Trophoblast cell (in vitro differentiated cells and primary cell): ENCODE measurements around the gene MACROD2.
A peak's percentile ranks its signal among the peaks of the same experiment; 100 is the strongest.

Source experiments
- DNase-seq, 2 donors: peaks; one replicate each; pipeline ENCODE4 v3.0.0-alpha.2; 2016
- H2AFZ ChIP-seq: 2 replicates; pipeline ENCODE4 v1.6.1; 2013; ENCODE audit warnings: low read length, moderate library complexity, mild to moderate bottlenecking; ENCODE audit not compliant: insufficient read depth, poor library complexity
- H2AK5ac ChIP-seq: 2 replicates; pipeline ENCODE4 v1.6.1; 2013; ENCODE audit warnings: mild to moderate bottlenecking, low read length
- H2BK120ac ChIP-seq: 2 replicates; pipeline ENCODE4 v1.6.1; 2013; ENCODE audit warnings: low read length, mild to moderate bottlenecking, moderate library complexity; ENCODE audit not compliant: insufficient read depth, poor library complexity
- H2BK12ac ChIP-seq: 2 replicates; pipeline ENCODE4 v1.6.1; 2013; ENCODE audit warnings: mild to moderate bottlenecking, low read length, moderate library complexity
- H2BK5ac ChIP-seq: 2 replicates; pipeline ENCODE4 v1.6.1; 2013; ENCODE audit warnings: low read length, low read depth, moderate library complexity, mild to moderate bottlenecking; ENCODE audit not compliant: poor library complexity
- H3K14ac ChIP-seq: 2 replicates; pipeline ENCODE4 v1.6.1; 2013; ENCODE audit warnings: mild to moderate bottlenecking, low read length
- H3K18ac ChIP-seq: 2 replicates; pipeline ENCODE4 v1.6.1; 2013; ENCODE audit warnings: mild to moderate bottlenecking, low read length
- H3K23ac ChIP-seq: 2 replicates; pipeline ENCODE4 v1.6.1; 2013; ENCODE audit warnings: low read length
- H3K27ac ChIP-seq: 2 replicates; pipeline ENCODE4 v1.5.1; 2013; ENCODE audit warnings: low read depth, mild to moderate bottlenecking, inconsistent platforms, low read length, moderate library complexity
- H3K27me3 ChIP-seq: 2 replicates; pipeline ENCODE4 v1.6.1; 2013; ENCODE audit warnings: inconsistent platforms, mild to moderate bottlenecking, low read length, moderate library complexity; ENCODE audit not compliant: insufficient read depth
- H3K36me3 ChIP-seq, 2 experiments: 1 replicate in 1 of 2; 2 replicates in 1 of 2; pipeline ENCODE4 v1.6.1; 2013; ENCODE audit warnings: low read length in 2 of 2, mild to moderate bottlenecking in 2 of 2, moderate library complexity in 1 of 2; ENCODE audit not compliant: insufficient read depth in 2 of 2, control insufficient read depth in 1 of 2
- H3K4ac ChIP-seq: 2 replicates; pipeline ENCODE4 v1.6.1; 2013; ENCODE audit warnings: low read depth, mild to moderate bottlenecking, low read length, moderate library complexity
- H3K4me1 ChIP-seq, 2 experiments: 1 replicate in 1 of 2; 2 replicates in 1 of 2; pipeline ENCODE4 v1.6.1; 2013; ENCODE audit warnings: low read length in 2 of 2, mild to moderate bottlenecking in 2 of 2, moderate library complexity in 1 of 2; ENCODE audit not compliant: insufficient read depth in 2 of 2, control insufficient read depth in 1 of 2
- H3K4me2 ChIP-seq: 2 replicates; pipeline ENCODE4 v1.6.1; 2013; ENCODE audit warnings: inconsistent platforms, mild to moderate bottlenecking, low read length, moderate library complexity
- H3K4me3 ChIP-seq: 2 replicates; pipeline ENCODE4 v1.5.1; 2013; ENCODE audit warnings: mild to moderate bottlenecking, low read depth, low read length, inconsistent platforms
- H3K79me1 ChIP-seq: one replicate; pipeline ENCODE4 v1.6.1; 2013; ENCODE audit warnings: low read length
- H3K79me2 ChIP-seq: 2 replicates; pipeline ENCODE4 v1.6.1; 2013; ENCODE audit warnings: low read length, mild to moderate bottlenecking; ENCODE audit not compliant: control insufficient read depth, insufficient read depth, poor library complexity
- H3K9ac ChIP-seq: 2 replicates; pipeline ENCODE4 v1.6.1; 2013; ENCODE audit warnings: mild to moderate bottlenecking, low read length
- H3K9me3 ChIP-seq: 2 replicates; pipeline ENCODE4 v1.6.1; 2013; ENCODE audit warnings: low read depth, mild to moderate bottlenecking, control low read depth, inconsistent platforms, low read length; ENCODE audit not compliant: insufficient read depth
- H4K12ac ChIP-seq: 2 replicates; pipeline ENCODE4 v1.6.1; 2013; ENCODE audit warnings: low read depth, mild to moderate bottlenecking, low read length, moderate library complexity
- H4K8ac ChIP-seq: 2 replicates; pipeline ENCODE4 v1.6.1; 2013; ENCODE audit warnings: low read depth, mild to moderate bottlenecking, low read length, moderate library complexity
- H4K91ac ChIP-seq: one replicate; pipeline ENCODE4 v1.6.1; 2013; ENCODE audit warnings: low read depth, mild to moderate bottlenecking, low read length, moderate library complexity
- whole genome bisulfite sequencing: extraction: QIAGEN DNeasy Blood & Tissue Kit; methylation state at CpG from one replicate; pipeline ENCODE4 v1.1.7; 2013; ENCODE audit warnings: missing lambda C conversion rate; ENCODE audit not compliant: insufficient read length, insufficient coverage; ENCODE audit errors: extremely low coverage; 5-methylcytosine and 5-hydroxymethylcytosine counted together

The MACROD2 gene

GRCh38 chr20:15618912-15619311 lies 1623.6 kb downstream of the MACROD2 start:
- H3K27me3 ChIP-seq, result no peaks in the 10 kb centered on the region

GRCh38 chr20:15619341-15619740 lies 1624.0 kb downstream of the MACROD2 start:
- Histone ChIP-seq H2BK5ac (no peak overlapping the region), H3K4me1 (peaks cover 0 to 4% of the 10 kb centered on the region in 2 experiments), H3K9me3 (peaks cover 1% of the 10 kb centered on the region), H3K4ac (no peak overlapping the region), H2AFZ (no peak overlapping the region), H2AK5ac (no peak overlapping the region), H3K14ac (no peak overlapping the region), H3K18ac (no peak overlapping the region), H3K36me3 (no peaks in the 10 kb centered on the region), H3K79me1 (no peaks in the 10 kb centered on the region), H2BK12ac (no peak overlapping the region), H3K4me3 (no peak overlapping the region), H3K27ac (no peak overlapping the region), H3K79me2 (no peaks in the 10 kb centered on the region), H3K27me3 (no peaks in the 10 kb centered on the region), H3K9ac (no peak overlapping the region), H3K23ac (no peak overlapping the region), H4K8ac (no peak overlapping the region), H4K12ac (no peak overlapping the region), H4K91ac (no peak overlapping the region), H2BK120ac (no peak overlapping the region), H3K4me2 (no peak overlapping the region)
- DNase-seq, result peak; percentile 37 to 53
- no CpG with 5 or more reads among the region's 4 CpGs for WGBS

More at GRCh38 chr20:15618912-15619311, 1623.6 kb downstream of the MACROD2 start:
- Histone ChIP-seq H4K12ac (no peak overlapping the region), H3K4me3 (no peak overlapping the region), H3K4ac (no peak overlapping the region), H2BK5ac (no peak overlapping the region), H2AFZ (no peak overlapping the region), H3K9ac (no peak overlapping the region), H4K8ac (no peak overlapping the region), H3K79me1 (no peaks in the 10 kb centered on the region), H3K4me1 (peaks cover 0 to 4% of the 10 kb centered on the region in 2 experiments), H2AK5ac (no peak overlapping the region), H3K27ac (no peak overlapping the region), H3K79me2 (no peaks in the 10 kb centered on the region), H3K18ac (no peak overlapping the region), H3K9me3 (peaks cover 1% of the 10 kb centered on the region), H3K14ac (no peak overlapping the region), H2BK12ac (no peak overlapping the region), H3K23ac (no peak overlapping the region), H3K36me3 (no peaks in the 10 kb centered on the region), H4K91ac (no peak overlapping the region), H2BK120ac (no peak overlapping the region), H3K4me2 (no peak overlapping the region)
- WGBS, result no CpG with 5 or more reads among the region's 5 CpGs
- DNase-seq, result peak; percentile 66 to 67

- no peak overlapping the region for H2BK12ac ChIP-seq
- no peaks in the 10 kb centered on the region for H3K79me1 ChIP-seq
- H3K18ac ChIP-seq, result no peak overlapping the region
- H3K79me2 ChIP-seq, result no peaks in the 10 kb centered on the region
- DNase-seq, result peak; percentile 21 to 50
- H3K4me3 ChIP-seq, result peak overlapping the region; percentile 39
- H3K27ac ChIP-seq, result no peak overlapping the region
- no peak overlapping the region for H3K4me2 ChIP-seq
- H3K9ac ChIP-seq, result no peak overlapping the region
- no peak overlapping the region for H2BK120ac ChIP-seq
- no peak overlapping the region for H3K4ac ChIP-seq
- no peak overlapping the region for H4K8ac ChIP-seq
- no peaks in the 10 kb centered on the region for H3K36me3 ChIP-seq
- peaks cover 0 to 4% of the 10 kb centered on the region in 2 experiments for H3K4me1 ChIP-seq
- H2AFZ ChIP-seq, result no peak overlapping the region
- no peak overlapping the region for H2AK5ac ChIP-seq
- H3K23ac ChIP-seq, result no peak overlapping the region
- no peak overlapping the region for H4K12ac ChIP-seq
- H3K9me3 ChIP-seq, result peaks cover 1% of the 10 kb centered on the region
- no peak overlapping the region for H3K14ac ChIP-seq
- no CpG with 5 or more reads among the region's 6 CpGs for WGBS
- no peak overlapping the region for H2BK5ac ChIP-seq
- H3K27me3 ChIP-seq, result no peaks in the 10 kb centered on the region
- H4K91ac ChIP-seq, result no peak overlapping the region
These were observed 1624.5 kb downstream of the MACROD2 start for GRCh38 chr20:15619816-15620215.

- no peak for DNase-seq
- no peak overlapping the region for H2AK5ac ChIP-seq
- no peak overlapping the region for H3K4me2 ChIP-seq
- no peak overlapping the region for H3K4ac ChIP-seq
- no peak overlapping the region for H3K27ac ChIP-seq
- no peaks in the 10 kb centered on the region for H3K36me3 ChIP-seq
- H3K9ac ChIP-seq, result no peak overlapping the region
- no peak overlapping the region for H3K23ac ChIP-seq
- H3K4me3 ChIP-seq, result no peak overlapping the region
- H3K18ac ChIP-seq, result no peak overlapping the region
- no peak overlapping the region for H2AFZ ChIP-seq
- WGBS, result no CpG with 5 or more reads among the region's 6 CpGs
- peaks cover 0 to 3% of the 10 kb centered on the region in 2 experiments for H3K4me1 ChIP-seq
- no peaks in the 10 kb centered on the region for H3K27me3 ChIP-seq
- no peak overlapping the region for H2BK5ac ChIP-seq
- H2BK120ac ChIP-seq, result no peak overlapping the region
- H4K8ac ChIP-seq, result no peak overlapping the region
- H3K79me2 ChIP-seq, result no peaks in the 10 kb centered on the region
- no peaks in the 10 kb centered on the region for H3K79me1 ChIP-seq
- no peak overlapping the region for H4K12ac ChIP-seq
- peaks cover 1% of the 10 kb centered on the region for H3K9me3 ChIP-seq
- no peak overlapping the region for H4K91ac ChIP-seq
- no peak overlapping the region for H2BK12ac ChIP-seq
- H3K14ac ChIP-seq, result no peak overlapping the region
These were observed 1627.1 kb downstream of the MACROD2 start for GRCh38 chr20:15622368-15622767.
